WTC11 (cell line): ENCODE results near the gene C6orf132. TPM values are rescaled to one million over a fixed set of nuclear protein-coding genes. Genes with fewer than 3 reads are reported as not detected.
A peak's percentile ranks its signal among the peaks of the same experiment; 100 is the strongest.

Experiments used
- AFF4 ChIP-seq: sonication (generic); formaldehyde crosslinking; IDR thresholded peaks from 2 replicates; pipeline ENCODE4 v1.8.1; 2023; ENCODE audit warnings: mild to moderate bottlenecking, missing genetic modification reagents, borderline replicate concordance
- AR ChIP-seq: fragments of 250-450 bp; sonication (Bioruptor Pico); IDR thresholded peaks from 2 replicates; pipeline ENCODE4 v1.9.0; 2021; ENCODE audit warnings: mild to moderate bottlenecking
- ATF1 ChIP-seq: sonication (generic); formaldehyde crosslinking; IDR thresholded peaks from 2 replicates; pipeline ENCODE4 v1.8.1; 2023; ENCODE audit warnings: mild to moderate bottlenecking, moderate library complexity, missing genetic modification reagents
- ATF3 ChIP-seq: sonication (generic); formaldehyde crosslinking; conservative IDR thresholded peaks from 2 replicates; pipeline ENCODE4 v1.8.1; 2022; ENCODE audit warnings: mild to moderate bottlenecking, missing genetic modification reagents
- CDX4 ChIP-seq: fragments of 250-450 bp; sonication (Bioruptor Pico); IDR thresholded peaks from 2 replicates; pipeline ENCODE4 v1.9.0; 2021; ENCODE audit warnings: moderate library complexity, mild to moderate bottlenecking, inconsistent platforms, borderline replicate concordance
- EMX1 ChIP-seq: fragments of 250-450 bp; sonication (Bioruptor Pico); IDR thresholded peaks from 2 replicates; pipeline ENCODE4 v1.8.0; 2021; ENCODE audit warnings: mild to moderate bottlenecking
- ESRRA ChIP-seq: sonication (generic); formaldehyde crosslinking; IDR thresholded peaks from 2 replicates; pipeline ENCODE4 v1.8.1; 2022; ENCODE audit warnings: mild to moderate bottlenecking, missing genetic modification reagents, borderline replicate concordance
- FOXK1 ChIP-seq: sonication (generic); formaldehyde crosslinking; IDR thresholded peaks from 2 replicates; pipeline ENCODE4 v1.8.0; 2022; ENCODE audit warnings: mild to moderate bottlenecking, moderate library complexity, missing genetic modification reagents
- FOXP1 ChIP-seq: sonication (generic); formaldehyde crosslinking; IDR thresholded peaks from 2 replicates; pipeline ENCODE4 v1.8.0; 2022; ENCODE audit warnings: missing genetic modification reagents, mild to moderate bottlenecking, moderate library complexity, borderline replicate concordance
- FOXP4 ChIP-seq: sonication (generic); formaldehyde crosslinking; IDR thresholded peaks from 2 replicates; pipeline ENCODE4 v1.8.0; 2022; ENCODE audit warnings: mild to moderate bottlenecking, missing genetic modification reagents
- GABPB1 ChIP-seq: sonication (generic); formaldehyde crosslinking; IDR thresholded peaks from 2 replicates; pipeline ENCODE4 v1.8.1; 2023; ENCODE audit warnings: mild to moderate bottlenecking, missing genetic modification reagents
- GTF2I ChIP-seq: fragments of 250-450 bp; sonication (Bioruptor Pico); conservative IDR thresholded peaks from 2 replicates; pipeline ENCODE4 v1.4.0; 2021; ENCODE audit warnings: mild to moderate bottlenecking
- HMGXB4 ChIP-seq: sonication (generic); formaldehyde crosslinking; IDR thresholded peaks from 2 replicates; pipeline ENCODE4 v1.8.1; 2023; ENCODE audit warnings: mild to moderate bottlenecking, moderate library complexity, missing genetic modification reagents
- IRF1 ChIP-seq: sonication (generic); formaldehyde crosslinking; IDR thresholded peaks from 2 replicates; pipeline ENCODE4 v1.8.0; 2023; ENCODE audit warnings: missing genetic modification reagents
- JAZF1 ChIP-seq: fragments of 250-450 bp; sonication (Bioruptor Pico); IDR thresholded peaks from 2 replicates; pipeline ENCODE4 v1.9.0; 2021; ENCODE audit warnings: moderate library complexity, mild to moderate bottlenecking, inconsistent platforms
- KAT7 ChIP-seq: sonication (generic); formaldehyde crosslinking; IDR thresholded peaks from 2 replicates; pipeline ENCODE4 v1.8.1; 2023; ENCODE audit warnings: missing genetic modification reagents, mild to moderate bottlenecking, borderline replicate concordance
- MXD4 ChIP-seq: fragments of 250-450 bp; sonication (Bioruptor Pico); IDR thresholded peaks from 2 replicates; pipeline ENCODE4 v1.8.0; 2021; ENCODE audit warnings: mild to moderate bottlenecking, moderate library complexity, borderline replicate concordance
- NR2C2 ChIP-seq: sonication (generic); formaldehyde crosslinking; IDR thresholded peaks from 2 replicates; pipeline ENCODE4 v1.8.0; 2022; ENCODE audit warnings: mild to moderate bottlenecking, missing genetic modification reagents
- OVOL2 ChIP-seq: fragments of 250-450 bp; sonication (Bioruptor Pico); IDR thresholded peaks from 2 replicates; pipeline ENCODE4 v1.9.0; 2021; ENCODE audit warnings: mild to moderate bottlenecking, borderline replicate concordance
- RORB ChIP-seq: fragments of 250-450 bp; sonication (Bioruptor Pico); IDR thresholded peaks from 2 replicates; pipeline ENCODE4 v1.9.0; 2021; ENCODE audit warnings: mild to moderate bottlenecking
- SMAD4 ChIP-seq: sonication (generic); formaldehyde crosslinking; IDR thresholded peaks from 2 replicates; pipeline ENCODE4 v1.8.0; 2022; ENCODE audit warnings: mild to moderate bottlenecking, missing genetic modification reagents
- SOX15 ChIP-seq: fragments of 250-450 bp; sonication (Bioruptor Pico); IDR thresholded peaks from 2 replicates; pipeline ENCODE4 v1.9.0; 2021; ENCODE audit warnings: mild to moderate bottlenecking
- TCF7 ChIP-seq: sonication (generic); formaldehyde crosslinking; IDR thresholded peaks from 2 replicates; pipeline ENCODE4 v1.8.0; 2022; ENCODE audit warnings: mild to moderate bottlenecking, low read depth, missing genetic modification reagents, moderate library complexity
- TEAD4 ChIP-seq: sonication (generic); formaldehyde crosslinking; IDR thresholded peaks from 2 replicates; pipeline ENCODE4 v1.8.0; 2022; ENCODE audit warnings: mild to moderate bottlenecking, missing genetic modification reagents
- USF2 ChIP-seq: sonication (generic); formaldehyde crosslinking; IDR thresholded peaks from 2 replicates; pipeline ENCODE4 v1.8.1; 2023; ENCODE audit warnings: mild to moderate bottlenecking, missing genetic modification reagents, moderate library complexity
- ZBTB21 ChIP-seq: sonication (generic); formaldehyde crosslinking; IDR thresholded peaks from 2 replicates; pipeline ENCODE4 v1.8.1; 2023; ENCODE audit warnings: mild to moderate bottlenecking, missing genetic modification reagents, borderline replicate concordance
- ZMAT4 ChIP-seq: fragments of 250-450 bp; sonication (Bioruptor Pico); IDR thresholded peaks from 2 replicates; pipeline ENCODE4 v1.9.0; 2021; ENCODE audit warnings: mild to moderate bottlenecking
- ZNF232 ChIP-seq: sonication (generic); formaldehyde crosslinking; IDR thresholded peaks from 2 replicates; pipeline ENCODE4 v1.8.0; 2022; ENCODE audit warnings: mild to moderate bottlenecking, missing genetic modification reagents
- total RNA-seq: library from RNA; stranded (reverse); gene quantifications from 3 replicates; pipeline ENCODE4 v1.2.3, GENCODE V29; 2021

C6orf132 gene
- total RNA-seq, 1 experiment from 2014 or later = 52.6 TPM

- TF ChIP-seq ATF3 = no peak
- TF ChIP-seq FOXP4 (CRISPR knock-in tag) = peak; percentile 88; the same call in 1 of the 2 replicates
- TF ChIP-seq HMGXB4 (CRISPR knock-in tag) = no peak
- peak; percentile 50; the same call in 1 of the 2 replicates for TF ChIP-seq ESRRA (CRISPR knock-in tag)
- no peak for TF ChIP-seq RORB (CRISPR knock-in tag)
- TF ChIP-seq GTF2I (CRISPR knock-in tag) = no peak
- no peak for TF ChIP-seq OVOL2
- no peak for TF ChIP-seq AR (CRISPR knock-in tag)
- peak; percentile 97 for TF ChIP-seq ZNF232
- no peak for TF ChIP-seq AFF4 (CRISPR knock-in tag)
- no peak for TF ChIP-seq KAT7 (CRISPR knock-in tag)
- no peak for TF ChIP-seq ATF1 (CRISPR knock-in tag)
- no peak for TF ChIP-seq SOX15 (CRISPR knock-in tag)
- TF ChIP-seq NR2C2 (CRISPR knock-in tag) = no peak
- TF ChIP-seq CDX4 (CRISPR knock-in tag) = no peak
- TF ChIP-seq FOXK1 (CRISPR knock-in tag) = peak; percentile 72
- no peak for TF ChIP-seq SMAD4 (CRISPR knock-in tag)
- TF ChIP-seq EMX1 (CRISPR knock-in tag) = no peak
- no peak for TF ChIP-seq ZMAT4 (CRISPR knock-in tag)
- peak; percentile 45 for TF ChIP-seq USF2 (CRISPR knock-in tag)
- TF ChIP-seq TEAD4 (CRISPR knock-in tag) = peak; percentile 71; the same call in 1 of the 2 replicates
- TF ChIP-seq TCF7 (CRISPR knock-in tag) = no peak
- TF ChIP-seq JAZF1 (CRISPR knock-in tag) = no peak
- TF ChIP-seq FOXP1 (CRISPR knock-in tag) = no peak
- no peak for TF ChIP-seq GABPB1 (CRISPR knock-in tag)
- 0 out of 2 replicates have a peak, but pooled peaks have one; percentile 46 for TF ChIP-seq IRF1
- TF ChIP-seq ZBTB21 (CRISPR knock-in tag) = no peak
- no peak for TF ChIP-seq MXD4 (CRISPR knock-in tag)
These were observed 34.6 kb upstream of the C6orf132 start (continued) for GRCh38 chr6:42176981-42177380.
